NK-92 (cell line): ENCODE data around the gene ABCB6.
A peak's percentile ranks its signal among the peaks of the same experiment; 100 is the strongest.
"Not testable (repeated sequence)": the region's sequence is repeated elsewhere in the genome, so short reads cannot be mapped to it uniquely, and the experiment has no call there.

Experiments
- DNase-seq: peaks from one replicate; lab custom pipeline; 2025; ENCODE audit not compliant: unreplicated experiment; lab: John Stamatoyannopoulos, UW

Gene ABCB6

GRCh38 chr2:219214141-219214540, 4.6 kb downstream of the ABCB6 start:
- DNase-seq, result no peak

DNA sequence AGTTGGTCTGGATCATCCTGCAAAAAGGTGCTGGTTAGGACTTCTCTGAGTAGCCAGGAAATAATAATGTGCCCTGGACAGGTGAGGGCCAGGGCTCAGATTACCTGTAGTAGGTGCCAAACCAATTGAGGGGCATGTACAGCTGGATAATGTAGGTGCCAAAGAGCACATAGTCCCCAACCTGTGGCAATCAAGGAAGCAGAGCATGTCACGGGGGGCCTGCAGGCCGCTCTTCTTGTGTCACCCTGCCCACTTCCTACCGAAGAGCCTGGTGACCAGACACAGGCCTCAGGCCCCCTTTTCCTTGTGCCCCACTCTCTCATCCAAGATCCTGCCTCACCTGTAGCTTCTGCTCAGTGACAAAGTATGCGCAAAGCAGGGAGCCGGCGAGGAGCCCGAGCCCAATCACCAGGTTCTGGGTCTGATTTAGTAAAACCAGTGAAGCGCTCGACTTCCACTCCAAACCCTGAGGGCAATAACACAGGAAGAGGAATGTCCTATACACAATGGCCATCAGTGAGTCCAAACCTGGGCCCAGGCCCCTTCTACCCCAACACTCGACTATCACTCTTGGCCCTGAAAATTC, 5.2 kb downstream of the ABCB6 start:
- no peak for DNase-seq

- no peak for DNase-seq
Observed at GRCh38 chr2:219213026-219213415, 5.7 kb downstream of the ABCB6 start.

DNA sequence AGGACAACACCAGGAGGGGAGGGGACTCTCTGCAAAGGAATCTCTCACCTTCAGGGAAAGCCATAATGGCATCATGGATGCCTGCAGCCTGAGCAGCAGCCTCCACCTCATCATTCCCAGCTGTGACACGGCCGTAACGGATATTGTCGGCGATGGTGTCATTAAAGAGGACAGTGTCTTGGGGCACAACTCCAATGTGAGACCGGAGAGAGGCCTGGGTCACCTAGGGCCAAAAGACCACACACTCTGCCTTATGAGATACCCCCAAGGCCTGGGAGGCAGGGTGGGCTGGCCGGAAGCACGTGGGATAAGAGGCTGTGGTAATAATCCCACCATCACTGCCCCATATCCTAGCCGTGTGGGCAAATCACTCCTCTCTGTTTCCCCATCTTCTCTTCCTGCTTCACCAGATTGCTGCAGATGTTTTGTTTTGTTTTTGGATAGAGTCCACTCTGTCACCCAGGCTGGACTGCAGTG, 7.8 kb downstream of the ABCB6 start:
- no peak for DNase-seq

DNA sequence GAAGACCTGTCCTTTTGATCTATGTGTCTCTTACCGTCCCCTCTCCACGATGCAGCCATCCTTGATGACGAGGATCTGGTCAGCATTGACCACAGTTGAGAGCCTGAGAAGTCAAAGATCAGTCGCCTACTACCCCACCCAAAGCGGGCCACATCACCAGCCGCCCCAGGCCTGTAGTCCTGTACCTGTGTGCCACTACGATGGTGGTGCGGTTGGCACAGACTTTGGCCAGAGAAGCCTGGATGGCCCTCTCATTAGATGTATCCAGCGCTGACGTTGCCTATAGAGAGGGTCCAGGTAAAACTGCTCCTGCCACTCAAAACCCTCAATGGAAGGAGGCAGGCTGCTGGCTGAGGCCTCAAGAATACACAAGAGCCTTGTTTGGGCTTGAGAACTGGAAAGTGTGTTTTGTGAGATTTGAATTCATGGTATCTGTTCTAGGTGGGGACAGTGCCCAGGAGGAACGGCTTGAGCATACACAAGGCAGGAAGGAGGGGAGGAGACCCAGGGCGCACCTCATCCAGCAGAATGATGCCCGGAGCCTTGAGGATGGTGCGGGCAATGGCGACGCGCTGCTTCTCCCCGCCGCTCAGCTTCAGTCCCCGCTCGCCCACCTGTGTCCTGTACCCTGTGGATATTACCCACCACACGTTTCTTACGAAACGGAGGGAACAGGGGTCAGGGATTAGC, 8.4 kb downstream of the ABCB6 start:
- no peak for DNase-seq

DNA sequence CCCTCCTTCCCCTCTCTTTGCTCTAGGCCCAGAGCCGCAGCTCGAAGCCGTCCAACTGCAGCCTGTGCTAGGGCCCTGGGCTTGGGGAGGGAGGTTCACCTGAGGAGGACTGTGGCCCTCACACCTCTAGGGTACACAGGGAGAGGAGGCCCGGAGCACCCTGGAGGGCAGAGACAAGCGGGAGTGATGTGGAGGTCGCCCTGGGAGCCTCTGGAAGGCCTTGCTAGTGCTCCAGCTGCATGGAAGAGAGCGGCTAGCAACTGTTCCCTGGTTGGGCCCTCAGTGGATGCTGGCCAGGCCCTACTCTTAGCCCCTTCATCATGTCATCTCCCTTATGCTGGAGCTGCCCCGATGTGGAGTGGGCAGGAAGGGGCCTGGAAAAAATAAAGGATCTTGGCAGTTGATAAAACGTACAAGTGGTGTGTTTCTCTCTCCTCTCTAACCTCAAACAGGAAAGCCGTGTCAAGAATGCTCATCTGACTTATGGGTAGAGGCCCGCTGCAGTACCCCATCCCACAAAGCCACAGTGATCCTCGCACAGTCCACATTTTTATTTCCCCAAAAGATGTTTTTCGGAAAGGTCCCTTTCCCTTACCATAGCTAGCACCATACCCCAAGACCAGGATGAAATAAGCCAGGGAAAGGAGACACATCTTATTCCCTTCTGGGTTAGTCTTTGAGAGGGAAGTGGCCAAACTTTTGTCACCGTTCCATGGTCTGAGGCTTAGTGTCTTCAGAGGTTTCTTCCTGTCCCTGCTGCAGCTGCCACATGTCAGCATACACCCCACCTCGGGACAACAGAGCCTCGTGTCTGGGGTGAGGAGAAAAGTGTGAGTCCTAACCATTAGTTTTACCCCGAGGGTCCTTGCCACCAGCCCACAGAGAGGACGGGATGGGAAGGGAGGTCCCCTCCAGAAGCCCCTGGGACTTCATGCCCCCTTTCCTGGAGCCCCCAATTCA, 9.2 kb downstream of the ABCB6 start:
- no peak for DNase-seq

DNA sequence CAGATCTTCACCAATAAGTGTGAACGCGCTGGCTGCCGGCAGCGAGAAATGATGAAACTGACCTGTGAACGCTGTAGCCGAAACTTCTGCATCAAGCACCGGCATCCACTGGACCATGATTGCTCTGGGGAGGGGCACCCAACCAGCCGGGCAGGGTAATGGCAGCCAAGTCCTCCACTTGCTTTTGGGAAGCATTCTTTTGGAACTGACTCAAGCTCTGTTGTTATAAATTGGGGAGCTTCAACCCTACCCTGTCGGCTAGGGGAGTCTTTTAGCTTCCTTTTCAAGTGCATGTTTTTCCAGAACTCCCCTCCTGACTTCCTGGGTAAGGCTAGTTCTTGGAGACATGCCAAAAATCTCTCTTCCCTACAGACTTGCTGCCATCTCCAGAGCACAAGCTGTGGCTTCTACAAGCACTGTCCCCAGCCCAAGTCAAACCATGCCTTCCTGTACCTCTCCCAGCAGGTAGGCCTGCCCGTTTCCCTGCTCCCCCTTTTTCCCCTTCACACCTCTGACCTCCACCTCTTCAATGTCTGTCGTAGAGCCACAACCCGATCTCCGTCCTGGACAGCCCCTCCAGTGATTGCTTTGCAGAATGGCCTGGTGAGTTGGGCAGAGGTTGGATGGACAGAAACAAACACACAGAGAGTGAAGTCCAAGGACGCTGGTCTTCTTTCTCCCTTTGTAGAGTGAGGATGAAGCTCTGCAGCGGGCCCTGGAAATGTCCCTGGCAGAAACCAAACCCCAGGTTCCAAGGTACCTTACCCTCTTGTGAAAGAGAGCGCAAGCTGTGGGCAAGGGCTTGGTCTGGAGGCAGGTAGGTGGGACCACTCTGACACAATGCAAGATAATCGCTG, 10.6 kb downstream of the ABCB6 start:
- no peak for DNase-seq

- DNase-seq, result no peak
Observed at GRCh38 chr2:219207134-219207883, 11.4 kb downstream of the ABCB6 start.

GRCh38 chr2:219206328-219207133, 12.2 kb downstream of the ABCB6 start, which contains the start of gene ZFAND2B:
Gene ZFAND2B, plus strand, starts transcription at chr2:219206782. Its CDS starts 206 bp downstream, at chr2:219206988.
- DNase-seq, result peak; percentile 67

DNA sequence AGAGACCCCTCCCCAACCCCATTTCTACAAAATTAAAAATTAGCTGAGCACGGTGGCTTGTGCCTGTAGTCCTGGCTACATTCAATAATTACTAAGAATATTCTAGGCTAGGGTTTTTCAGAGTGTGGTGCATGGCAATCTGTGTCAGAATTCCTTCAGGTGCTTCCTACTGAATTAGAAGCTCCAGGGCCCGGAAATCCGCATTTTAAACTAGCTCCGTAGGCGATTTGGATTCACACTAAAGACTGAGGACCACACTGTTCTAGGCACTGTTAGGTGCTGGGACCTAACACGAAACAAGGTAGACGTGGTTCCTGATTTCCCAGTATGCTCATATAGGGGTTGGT, 12.8 kb downstream of the ABCB6 start:
- DNase-seq, result no peak

- no peak for DNase-seq
Observed at GRCh38 chr2:219205165-219205538, 13.6 kb downstream of the ABCB6 start.

DNA sequence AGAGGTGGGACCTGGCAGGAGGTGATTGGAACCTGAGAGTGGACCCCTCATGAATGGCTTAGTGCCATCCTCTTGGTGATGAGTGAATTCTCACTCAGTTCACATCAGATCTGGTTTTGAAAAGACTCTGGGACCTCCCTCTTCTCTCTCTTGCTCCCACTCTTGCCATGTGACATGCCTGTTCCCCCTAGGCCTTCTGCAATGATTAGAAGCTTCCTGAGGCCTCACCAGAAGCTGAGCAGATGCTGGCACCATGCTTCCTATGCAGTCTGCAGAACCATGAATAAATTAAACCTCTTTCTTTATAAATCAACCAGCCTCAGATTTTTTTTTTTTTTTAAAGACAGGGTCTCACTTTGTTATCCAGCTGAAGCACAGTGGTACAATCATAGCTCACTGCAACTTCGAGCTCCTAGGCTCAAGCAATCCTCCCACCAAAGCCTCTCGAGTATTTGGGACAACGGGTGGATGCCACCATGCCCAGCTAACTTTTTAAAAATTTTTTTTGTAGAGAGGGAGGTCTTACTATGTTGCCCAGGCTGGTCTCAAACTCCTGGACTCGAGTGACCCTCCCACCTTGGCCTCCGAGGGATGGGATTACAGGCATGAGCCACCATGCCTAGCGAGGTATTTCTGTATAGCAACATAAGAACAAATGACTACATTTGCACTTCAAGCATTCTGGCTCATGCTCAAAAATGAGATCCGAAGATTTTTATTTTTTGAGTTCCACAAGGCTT, 14.2 kb downstream of the ABCB6 start:
- no peak for DNase-seq

DNA sequence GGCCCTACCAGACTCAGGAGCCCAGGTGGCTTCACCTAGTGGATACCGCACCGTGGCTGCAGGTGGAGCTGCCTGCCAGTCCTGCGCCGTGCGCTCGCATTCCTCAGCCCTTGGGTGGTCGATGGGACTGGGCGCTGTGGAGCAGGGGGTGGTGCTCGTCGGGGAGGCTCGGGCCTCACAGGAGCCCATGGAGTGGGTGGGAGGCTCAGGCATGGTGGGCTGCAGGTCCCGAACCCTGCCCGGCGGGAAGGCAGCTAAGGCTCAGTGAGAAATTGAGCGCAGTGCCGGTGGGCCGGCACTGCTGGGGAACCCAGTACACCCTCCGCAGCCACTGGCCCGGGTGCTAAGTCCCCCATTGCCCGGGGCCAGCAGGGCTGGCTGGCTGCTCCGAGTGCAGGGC, 17.4 kb downstream of the ABCB6 start:
- not testable (repeated sequence) for DNase-seq

- not testable (repeated sequence) for DNase-seq
Observed at GRCh38 chr2:219200502-219201326, 18.0 kb downstream of the ABCB6 start.

DNA sequence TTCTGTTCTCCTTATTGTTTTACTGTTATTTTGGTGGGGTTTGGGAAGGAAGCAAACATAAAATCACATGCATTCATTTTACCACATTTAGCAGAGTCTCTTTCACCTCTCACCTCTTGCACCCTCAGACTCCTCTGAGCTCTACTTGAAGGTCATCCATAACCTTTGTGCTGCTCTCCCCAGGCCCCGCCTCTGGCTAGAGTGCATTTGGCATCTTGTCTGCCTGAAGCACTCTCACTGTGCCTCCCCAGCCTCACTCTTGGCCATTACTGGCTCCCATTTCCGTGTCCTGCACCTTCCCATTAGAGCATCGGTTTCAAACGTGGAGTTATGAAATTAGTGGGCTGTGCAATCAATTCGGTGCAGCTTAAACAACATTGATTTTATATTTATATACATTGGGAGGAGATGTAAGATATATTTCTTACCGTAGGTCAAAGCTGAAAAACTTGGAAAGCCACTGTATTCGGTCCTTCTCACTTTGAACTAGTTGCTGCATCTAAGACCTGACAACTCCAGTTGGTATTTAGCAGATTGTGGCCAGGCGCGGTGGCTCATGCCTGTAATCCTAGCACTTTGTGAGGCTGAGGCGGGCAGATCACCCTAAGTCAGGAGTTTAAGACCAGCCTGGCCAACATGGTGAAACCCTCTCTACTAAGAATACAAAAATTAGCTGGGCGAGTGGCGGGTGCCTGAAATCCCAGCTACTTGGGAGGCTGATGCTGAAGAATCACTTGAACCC, 19.1 kb downstream of the ABCB6 start:
- DNase-seq, result no peak

DNA sequence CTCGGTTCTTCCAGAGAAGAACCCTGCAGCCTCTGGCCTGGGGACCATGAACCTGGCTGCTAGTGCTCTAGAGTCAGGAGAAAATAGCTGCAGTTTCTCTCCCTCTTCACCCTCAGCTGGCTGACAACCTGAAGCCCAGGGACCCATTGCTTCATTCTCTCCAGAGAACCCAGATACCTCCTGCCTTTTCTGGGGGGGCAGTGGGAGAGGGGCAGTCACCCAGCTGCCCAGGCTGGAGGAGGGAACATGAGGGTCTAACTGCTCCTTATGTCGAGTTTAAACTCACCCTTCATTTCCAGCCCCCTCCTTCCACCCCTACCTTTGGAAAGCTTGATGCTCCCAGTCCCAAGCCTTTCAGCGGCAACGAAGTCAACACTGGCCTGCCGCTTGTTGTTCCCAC, 19.8 kb downstream of the ABCB6 start:
- no peak for DNase-seq

DNA sequence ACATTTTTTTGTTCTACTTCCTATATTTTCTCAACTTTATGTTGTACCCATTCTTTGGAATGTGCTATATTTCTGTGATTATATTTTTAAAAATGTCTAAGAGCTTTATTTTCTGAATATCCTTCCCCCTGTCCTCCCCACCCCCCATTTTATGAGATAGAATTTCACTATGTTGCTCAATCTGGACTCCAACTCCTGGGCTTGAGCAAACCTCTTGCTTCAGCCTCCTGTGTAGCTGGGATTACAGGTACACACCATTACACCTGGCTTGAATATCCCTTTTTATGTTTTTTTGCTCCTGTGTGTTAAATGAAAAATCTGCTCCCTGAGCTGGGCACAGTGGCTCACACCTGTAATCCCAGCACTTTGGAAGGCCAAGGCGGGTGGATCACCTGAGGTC, 21.4 kb downstream of the ABCB6 start:
- no peak for DNase-seq
